Lower lobe of right lung (tissue), 2 donors: Measurements from ENCODE around the gene SH3PXD2A. TPM values are rescaled to one million over a fixed set of nuclear protein-coding genes. Genes with fewer than 3 reads are reported as not detected.

Experiments
- ATAC-seq, 2 donors: fragments of 200-7000 bp; cut with Tn5 transposase; one replicate each; pipeline ENCODE4 v1.9.1; 2020 to 2022; ENCODE audit warnings: mild to moderate bottlenecking in 2 of 2, moderate library complexity in 2 of 2
- DNase-seq: peaks from one replicate; pipeline ENCODE4 v3.0.0-alpha.2; 2020
- H3K27ac ChIP-seq: fragments of 200-600 bp; one replicate; pipeline ENCODE4 v1.8.0; 2022
- H3K27me3 ChIP-seq: fragments of 200-600 bp; one replicate; pipeline ENCODE4 v1.8.0; 2022; ENCODE audit warnings: low read depth
- H3K36me3 ChIP-seq: fragments of 200-600 bp; one replicate; pipeline ENCODE4 v1.8.0; 2022; ENCODE audit warnings: mild to moderate bottlenecking
- H3K4me1 ChIP-seq: fragments of 200-600 bp; one replicate; pipeline ENCODE4 v1.8.0; 2022
- H3K4me3 ChIP-seq: fragments of 200-600 bp; one replicate; pipeline ENCODE4 v1.8.0; 2022; ENCODE audit warnings: mild to moderate bottlenecking
- H3K9me3 ChIP-seq: fragments of 200-600 bp; one replicate; pipeline ENCODE4 v1.8.0; 2022
- intact Hi-C: fragments of 100-400 bp; cut with DNase I; formaldehyde crosslinking; loops from one replicate; pipeline ENCODE4 v1.11.0; 2022
- total RNA-seq: library from RNA; stranded (reverse); fragmentation: NEBNext Ultra II Directional; extraction: Animal tissue kit (Norgen Biotek cat#: 25700); gene quantifications from one replicate; pipeline ENCODE4 v1.2.1, GENCODE V29; 2021
- TF ChIP-seq, protein P1 (sequence below): fragments of 200-600 bp; IDR thresholded peaks from one replicate; pipeline ENCODE4 v1.8.0; 2022; ENCODE audit warnings: antibody characterized with exemption, mild to moderate bottlenecking
- donor health status: DM: no; HTN: yes; CAD: no; lungs with severe emphysema.

Gene SH3PXD2A
- total RNA-seq, 1 donor from 2014 or later, result 34.8 TPM

DNA sequence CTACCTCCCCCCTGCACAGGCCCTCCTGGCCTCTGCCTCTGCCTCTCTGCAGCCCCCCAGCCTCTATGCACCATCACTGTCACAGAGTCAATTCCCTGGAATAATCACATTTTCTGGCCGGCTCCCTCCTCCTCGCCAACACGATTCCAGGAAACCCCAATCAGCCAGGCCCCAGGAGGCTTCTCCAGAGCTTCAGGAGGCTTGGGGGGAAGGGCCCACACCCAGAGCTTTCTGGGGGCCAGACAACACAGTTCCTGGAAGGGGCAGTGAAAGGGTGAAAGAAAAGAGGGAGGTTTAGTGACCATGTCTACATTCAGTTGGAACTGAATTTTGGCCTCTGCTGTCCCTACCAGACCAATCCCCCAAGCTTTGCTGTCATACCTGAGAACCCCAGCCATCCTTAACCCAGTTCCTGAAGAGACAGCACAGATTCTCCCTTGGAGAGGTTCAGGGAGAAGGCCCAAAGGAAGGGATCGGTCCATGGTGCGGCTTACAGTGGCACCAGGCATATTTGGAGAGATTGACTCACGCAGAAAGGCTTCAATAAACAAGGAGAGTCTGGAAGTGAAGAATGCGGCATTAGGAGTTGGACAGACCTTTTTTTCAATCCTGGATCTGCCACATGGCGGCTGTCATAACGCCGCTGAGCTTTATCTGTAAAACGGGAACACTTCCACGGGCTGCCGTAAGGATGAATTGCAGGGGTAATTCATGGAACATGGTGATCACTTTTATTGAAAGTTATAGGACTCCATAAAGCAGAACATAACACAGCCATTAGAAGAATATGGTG lies 272.8 kb downstream of the SH3PXD2A start:
- DNase-seq (no peak), ATAC-seq (no peak)
- TF ChIP-seq, protein P1, sequence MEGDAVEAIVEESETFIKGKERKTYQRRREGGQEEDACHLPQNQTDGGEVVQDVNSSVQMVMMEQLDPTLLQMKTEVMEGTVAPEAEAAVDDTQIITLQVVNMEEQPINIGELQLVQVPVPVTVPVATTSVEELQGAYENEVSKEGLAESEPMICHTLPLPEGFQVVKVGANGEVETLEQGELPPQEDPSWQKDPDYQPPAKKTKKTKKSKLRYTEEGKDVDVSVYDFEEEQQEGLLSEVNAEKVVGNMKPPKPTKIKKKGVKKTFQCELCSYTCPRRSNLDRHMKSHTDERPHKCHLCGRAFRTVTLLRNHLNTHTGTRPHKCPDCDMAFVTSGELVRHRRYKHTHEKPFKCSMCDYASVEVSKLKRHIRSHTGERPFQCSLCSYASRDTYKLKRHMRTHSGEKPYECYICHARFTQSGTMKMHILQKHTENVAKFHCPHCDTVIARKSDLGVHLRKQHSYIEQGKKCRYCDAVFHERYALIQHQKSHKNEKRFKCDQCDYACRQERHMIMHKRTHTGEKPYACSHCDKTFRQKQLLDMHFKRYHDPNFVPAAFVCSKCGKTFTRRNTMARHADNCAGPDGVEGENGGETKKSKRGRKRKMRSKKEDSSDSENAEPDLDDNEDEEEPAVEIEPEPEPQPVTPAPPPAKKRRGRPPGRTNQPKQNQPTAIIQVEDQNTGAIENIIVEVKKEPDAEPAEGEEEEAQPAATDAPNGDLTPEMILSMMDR, result no peak
- peaks cover 5% of the 10 kb centered on the region for H3K4me1 ChIP-seq
- no peaks in the 10 kb centered on the region for H3K9me3 ChIP-seq
- no peaks in the 10 kb centered on the region for H3K36me3 ChIP-seq
- H3K27me3 ChIP-seq, result no peaks in the 10 kb centered on the region
- intact Hi-C loops, result no loop called here
- H3K27ac ChIP-seq, result no peak overlapping the region
- H3K4me3 ChIP-seq, result no peak overlapping the region

DNA sequence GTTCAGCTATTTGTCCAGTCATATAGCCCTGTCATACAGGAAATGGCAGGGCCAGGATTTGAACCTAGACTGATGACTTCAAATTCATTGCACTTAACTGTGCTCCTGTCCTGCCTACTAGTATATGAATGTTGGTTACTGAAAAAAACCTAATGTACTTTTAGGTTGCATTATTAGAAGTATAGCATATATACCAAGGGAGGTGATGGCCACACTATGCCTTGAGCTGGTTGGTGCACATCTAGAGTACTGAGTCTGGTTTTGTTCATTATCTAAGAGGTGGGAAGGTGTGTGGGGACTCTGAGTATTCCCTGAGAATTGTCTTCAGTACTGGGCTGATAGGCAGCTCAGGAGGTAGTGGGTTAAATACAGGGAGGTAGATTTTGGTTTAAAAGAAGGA lies 273.9 kb downstream of the SH3PXD2A start:
- no peak overlapping the region for H3K4me3 ChIP-seq
- DNase-seq, result no peak
- ATAC-seq, result no peak
- intact Hi-C loops, result no loop called here
- TF ChIP-seq, protein P1, result no peak
- no peak overlapping the region for H3K27ac ChIP-seq
- H3K9me3 ChIP-seq, result no peaks in the 10 kb centered on the region
- no peaks in the 10 kb centered on the region for H3K27me3 ChIP-seq
- no peaks in the 10 kb centered on the region for H3K36me3 ChIP-seq
- peaks cover 5% of the 10 kb centered on the region for H3K4me1 ChIP-seq

DNA sequence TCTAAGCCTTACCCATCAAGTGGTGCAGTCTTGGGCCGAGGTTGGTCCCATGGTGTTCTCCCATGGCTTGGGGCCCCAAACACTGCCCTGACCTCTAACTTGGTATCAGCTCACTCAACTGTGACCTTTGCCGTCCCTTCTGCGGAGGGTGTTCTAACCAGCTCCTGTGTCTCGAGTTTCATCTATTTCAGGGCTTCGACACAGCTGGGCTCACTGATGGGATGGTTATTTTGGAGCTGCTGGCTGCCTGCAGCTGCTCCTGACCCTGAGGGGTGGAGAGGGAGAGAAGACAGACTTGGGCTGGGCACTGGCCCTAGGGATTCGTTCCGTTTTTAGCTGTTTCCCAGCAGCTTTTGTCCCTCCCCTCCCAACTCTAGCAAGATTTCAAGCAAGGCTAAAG lies 274.9 kb downstream of the SH3PXD2A start:
- no peak overlapping the region for H3K4me3 ChIP-seq
- ATAC-seq, result no peak
- intact Hi-C loops, result no loop called here
- DNase-seq, result no peak
- H3K9me3 ChIP-seq, result no peaks in the 10 kb centered on the region
- H3K27ac ChIP-seq, result no peak overlapping the region
- peaks cover 5% of the 10 kb centered on the region for H3K4me1 ChIP-seq
- no peaks in the 10 kb centered on the region for H3K27me3 ChIP-seq
- no peaks in the 10 kb centered on the region for H3K36me3 ChIP-seq
- TF ChIP-seq, protein P1, result no peak

DNA sequence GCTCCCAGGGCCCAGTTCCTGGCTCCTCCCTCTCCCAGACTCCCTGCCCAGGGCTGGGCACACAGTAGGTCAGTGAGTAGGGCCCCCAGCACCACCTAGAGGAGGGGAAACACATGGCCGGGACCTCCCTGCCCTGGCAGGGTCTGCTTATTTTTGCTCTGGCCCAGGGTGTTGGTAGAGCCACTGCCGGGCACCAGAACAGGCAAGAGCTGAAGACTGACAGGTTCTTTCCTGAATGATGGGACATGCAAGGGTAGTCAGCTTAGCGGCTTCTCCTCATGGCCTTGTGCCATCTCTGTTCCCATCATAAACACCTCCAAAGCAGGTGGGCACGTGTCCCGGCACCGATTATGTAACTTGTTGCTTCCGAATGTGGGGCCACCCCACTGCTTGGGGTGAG lies 275.4 kb downstream of the SH3PXD2A start:
- intact Hi-C loops, result no loop called here
- ATAC-seq (no peak), DNase-seq (no peak)
- Histone ChIP-seq H3K27ac (no peak overlapping the region), H3K9me3 (no peaks in the 10 kb centered on the region), H3K4me1 (peaks cover 5% of the 10 kb centered on the region), H3K4me3 (no peak overlapping the region), H3K36me3 (no peaks in the 10 kb centered on the region), H3K27me3 (no peaks in the 10 kb centered on the region)
- TF ChIP-seq, protein P1, result no peak

DNA sequence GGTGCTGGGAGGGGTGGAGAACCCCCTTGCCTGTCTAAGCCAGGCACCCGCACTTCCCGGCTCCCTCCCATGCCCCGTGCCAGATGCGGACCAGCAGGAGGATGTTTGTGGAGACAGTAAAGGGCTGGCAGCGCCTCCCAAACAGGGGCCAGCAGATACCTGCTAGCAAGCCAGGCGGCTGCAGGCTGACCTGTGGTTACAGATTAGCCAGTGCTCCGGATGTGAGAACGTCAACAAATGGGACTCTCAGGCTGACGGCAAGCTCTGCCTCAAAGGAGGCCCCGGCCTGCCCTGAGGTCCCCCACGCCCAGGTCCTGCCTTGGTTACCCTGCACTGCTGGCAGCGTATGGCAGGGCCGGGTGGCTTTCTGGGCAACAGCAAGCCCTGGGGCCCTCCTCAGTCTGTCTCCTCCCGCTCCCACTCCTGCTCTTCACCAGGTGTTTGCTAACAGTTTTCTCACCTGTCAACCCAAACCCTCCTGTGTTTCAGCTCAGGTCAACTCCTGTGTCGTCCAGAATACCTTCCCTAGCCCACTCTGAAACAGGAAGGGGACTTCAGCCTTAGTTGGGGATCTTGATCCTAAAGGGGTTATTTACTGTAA lies 276.5 kb downstream of the SH3PXD2A start:
- DNase-seq, result no peak
- TF ChIP-seq, protein P1, result no peak
- no peak overlapping the region for H3K27ac ChIP-seq
- no peak overlapping the region for H3K4me3 ChIP-seq
- no peaks in the 10 kb centered on the region for H3K27me3 ChIP-seq
- H3K36me3 ChIP-seq, result no peaks in the 10 kb centered on the region
- ATAC-seq, result peak in 1 of 2 donors; percentile 25
- peaks cover 1% of the 10 kb centered on the region for H3K4me1 ChIP-seq
- intact Hi-C loops, result no loop called here
- H3K9me3 ChIP-seq, result no peaks in the 10 kb centered on the region
